Right lobe of liver (tissue), 4 donors: ENCODE data around the gene GRM2.

Experiments used
- POLR2A ChIP-seq: fragments of 450-650 bp; IDR thresholded peaks from one replicate; pipeline ENCODE4 v1.6.1; 2017; ENCODE audit warnings: antibody characterized with exemption, mild to moderate bottlenecking
- TF ChIP-seq, protein P1 (sequence below), 4 donors: fragments of 200-600 bp in 3 of 4; fragments of 450-650 bp in 1 of 4; IDR thresholded peaks; one replicate each; pipeline versions ENCODE4 v1.5.1 to v1.8.0; 2016 to 2022; ENCODE audit warnings: antibody characterized with exemption in 4 of 4, mild to moderate bottlenecking in 2 of 4
- donor health status: DM: no; HTN: no; CAD: no.
- donor health status: DM: no; HTN: no; CAD: no.
- donor health status: DM: no; HTN: yes; CAD: no.

DNA sequence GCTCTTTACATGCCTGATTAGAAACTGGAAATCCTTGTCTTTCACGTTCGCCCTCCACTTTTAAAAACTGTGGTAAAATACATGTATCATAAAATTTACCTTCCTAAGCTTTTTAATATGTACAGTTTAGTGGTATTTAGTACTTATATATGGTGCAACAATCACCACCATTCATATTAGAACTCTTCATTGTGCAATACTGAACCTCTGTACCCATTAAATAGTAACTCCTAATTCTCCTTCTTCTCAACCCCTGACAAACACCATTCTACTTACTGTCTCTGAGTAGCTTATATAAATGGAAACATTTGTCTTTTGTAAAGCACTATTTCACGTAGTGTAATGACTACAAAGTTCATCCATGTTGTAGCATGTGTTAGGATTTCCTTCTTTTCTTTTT is 28.2 kb downstream of the GRM2 start:
- TF ChIP-seq, protein P1, sequence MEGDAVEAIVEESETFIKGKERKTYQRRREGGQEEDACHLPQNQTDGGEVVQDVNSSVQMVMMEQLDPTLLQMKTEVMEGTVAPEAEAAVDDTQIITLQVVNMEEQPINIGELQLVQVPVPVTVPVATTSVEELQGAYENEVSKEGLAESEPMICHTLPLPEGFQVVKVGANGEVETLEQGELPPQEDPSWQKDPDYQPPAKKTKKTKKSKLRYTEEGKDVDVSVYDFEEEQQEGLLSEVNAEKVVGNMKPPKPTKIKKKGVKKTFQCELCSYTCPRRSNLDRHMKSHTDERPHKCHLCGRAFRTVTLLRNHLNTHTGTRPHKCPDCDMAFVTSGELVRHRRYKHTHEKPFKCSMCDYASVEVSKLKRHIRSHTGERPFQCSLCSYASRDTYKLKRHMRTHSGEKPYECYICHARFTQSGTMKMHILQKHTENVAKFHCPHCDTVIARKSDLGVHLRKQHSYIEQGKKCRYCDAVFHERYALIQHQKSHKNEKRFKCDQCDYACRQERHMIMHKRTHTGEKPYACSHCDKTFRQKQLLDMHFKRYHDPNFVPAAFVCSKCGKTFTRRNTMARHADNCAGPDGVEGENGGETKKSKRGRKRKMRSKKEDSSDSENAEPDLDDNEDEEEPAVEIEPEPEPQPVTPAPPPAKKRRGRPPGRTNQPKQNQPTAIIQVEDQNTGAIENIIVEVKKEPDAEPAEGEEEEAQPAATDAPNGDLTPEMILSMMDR (IDR thresholded peaks at IDR 0.05), result no peak
- TF ChIP-seq POLR2A, result no peak
